ENCODE results near the gene TRIP12. TPM values are rescaled to one million over a fixed set of nuclear protein-coding genes. Genes with fewer than 3 reads are reported as not detected.

The TRIP12 gene
- total RNA-seq, 1 donor from 2014 or later = 162 TPM

DNA sequence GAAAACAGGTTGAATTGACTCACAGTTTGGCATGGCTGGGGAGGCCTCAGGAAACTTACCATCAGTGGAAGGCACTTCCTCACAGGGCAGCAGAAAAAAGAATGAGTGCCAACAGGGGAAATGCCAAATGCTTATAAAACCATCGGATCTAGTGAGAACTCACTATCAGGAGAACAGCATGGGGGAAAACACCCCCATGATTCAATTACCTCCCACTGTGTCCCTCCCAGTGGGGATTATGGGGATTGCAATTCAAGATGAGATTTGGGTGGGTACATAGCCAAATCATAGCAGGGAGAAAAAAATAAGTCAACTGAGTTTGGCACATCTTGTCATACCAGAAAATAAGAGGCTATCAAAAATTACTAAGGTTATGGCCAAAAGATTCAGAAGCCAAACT, 96.3 kb downstream of the TRIP12 start:
- no peak overlapping the region for H3K27ac ChIP-seq
- H3K36me3 ChIP-seq = peaks cover 0 to 50% of the 10 kb centered on the region in 2 donors
- H3K27me3 ChIP-seq = no peaks in the 10 kb centered on the region
- no peak overlapping the region for H3K4me3 ChIP-seq
- no peak for DNase-seq (ENCODE audit: extremely low spot score in 2 of 2)
- H3K4me1 ChIP-seq = no peaks in the 10 kb centered on the region
- TF ChIP-seq POLR2AphosphoS5 (IDR thresholded peaks at IDR 0.05; ENCODE audit: insufficient read depth in 1 of 2, low read depth in 1 of 2) (no peak), POLR2A (IDR thresholded peaks at IDR 0.05) (no peak)
- TF ChIP-seq, protein P1, sequence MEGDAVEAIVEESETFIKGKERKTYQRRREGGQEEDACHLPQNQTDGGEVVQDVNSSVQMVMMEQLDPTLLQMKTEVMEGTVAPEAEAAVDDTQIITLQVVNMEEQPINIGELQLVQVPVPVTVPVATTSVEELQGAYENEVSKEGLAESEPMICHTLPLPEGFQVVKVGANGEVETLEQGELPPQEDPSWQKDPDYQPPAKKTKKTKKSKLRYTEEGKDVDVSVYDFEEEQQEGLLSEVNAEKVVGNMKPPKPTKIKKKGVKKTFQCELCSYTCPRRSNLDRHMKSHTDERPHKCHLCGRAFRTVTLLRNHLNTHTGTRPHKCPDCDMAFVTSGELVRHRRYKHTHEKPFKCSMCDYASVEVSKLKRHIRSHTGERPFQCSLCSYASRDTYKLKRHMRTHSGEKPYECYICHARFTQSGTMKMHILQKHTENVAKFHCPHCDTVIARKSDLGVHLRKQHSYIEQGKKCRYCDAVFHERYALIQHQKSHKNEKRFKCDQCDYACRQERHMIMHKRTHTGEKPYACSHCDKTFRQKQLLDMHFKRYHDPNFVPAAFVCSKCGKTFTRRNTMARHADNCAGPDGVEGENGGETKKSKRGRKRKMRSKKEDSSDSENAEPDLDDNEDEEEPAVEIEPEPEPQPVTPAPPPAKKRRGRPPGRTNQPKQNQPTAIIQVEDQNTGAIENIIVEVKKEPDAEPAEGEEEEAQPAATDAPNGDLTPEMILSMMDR (IDR thresholded peaks at IDR 0.05) = no peak
- H3K9me3 ChIP-seq = no peaks in the 10 kb centered on the region
- intact Hi-C loops (cut with DNase I) = no loop called here

DNA sequence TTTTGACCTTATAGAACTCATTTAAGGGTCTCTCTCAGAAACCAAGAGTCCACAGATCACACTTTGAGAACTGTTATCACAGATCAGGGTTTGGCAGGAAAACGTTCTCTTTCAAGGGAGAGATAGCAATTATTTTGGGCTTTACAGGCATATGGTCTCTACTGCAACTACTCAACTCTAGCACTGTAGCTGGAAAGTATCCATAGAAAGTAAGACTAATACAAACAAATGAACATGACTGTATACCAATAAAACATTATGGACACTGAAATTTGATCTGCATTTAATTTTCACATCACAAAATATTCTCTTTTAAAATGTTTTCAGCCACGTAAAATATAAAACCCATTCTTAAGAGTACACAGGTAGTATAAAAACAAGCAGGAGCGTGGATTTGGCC, 100.5 kb downstream of the TRIP12 start:
- H3K36me3 ChIP-seq = peaks cover 0 to 25% of the 10 kb centered on the region in 2 donors
- H3K9me3 ChIP-seq = no peaks in the 10 kb centered on the region
- intact Hi-C loops (cut with DNase I) = no loop called here
- no peak overlapping the region for H3K27ac ChIP-seq
- H3K27me3 ChIP-seq = no peaks in the 10 kb centered on the region
- no peak overlapping the region for H3K4me3 ChIP-seq
- TF ChIP-seq, protein P1 (IDR thresholded peaks at IDR 0.05) = no peak
- no peak for TF ChIP-seq POLR2A (IDR thresholded peaks at IDR 0.05)
- TF ChIP-seq POLR2AphosphoS5 (IDR thresholded peaks at IDR 0.05; ENCODE audit: insufficient read depth in 1 of 2, low read depth in 1 of 2) = no peak
- no peak for DNase-seq (ENCODE audit: extremely low spot score in 2 of 2)
- H3K4me1 ChIP-seq = no peaks in the 10 kb centered on the region

DNA sequence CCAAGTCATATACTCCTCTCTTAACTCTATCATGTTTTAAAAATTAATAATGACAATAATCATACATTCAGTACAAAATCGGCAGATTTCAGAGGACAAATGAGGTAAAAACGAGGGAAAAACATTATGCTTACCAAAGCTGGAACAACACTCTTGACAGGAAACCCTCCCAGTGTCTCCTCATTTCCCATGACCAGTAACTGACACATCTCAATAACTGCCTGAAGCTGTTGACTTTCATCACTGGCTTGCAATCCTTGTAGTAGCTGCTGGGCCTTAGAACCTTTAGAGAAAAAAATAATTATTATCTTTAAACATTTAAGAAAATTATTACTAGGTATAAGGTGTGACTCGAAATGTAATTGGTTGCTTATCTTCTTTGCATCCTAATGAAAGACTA, 103.6 kb downstream of the TRIP12 start:
- intact Hi-C loops (cut with DNase I) = no loop called here
- H3K4me1 ChIP-seq = no peaks in the 10 kb centered on the region
- no peak for DNase-seq (ENCODE audit: extremely low spot score in 2 of 2)
- H3K27me3 ChIP-seq = no peaks in the 10 kb centered on the region
- no peaks in the 10 kb centered on the region for H3K9me3 ChIP-seq
- no peak overlapping the region for H3K4me3 ChIP-seq
- peaks cover 0 to 28% of the 10 kb centered on the region in 2 donors for H3K36me3 ChIP-seq
- H3K27ac ChIP-seq = no peak overlapping the region
- TF ChIP-seq, protein P1 (IDR thresholded peaks at IDR 0.05) = no peak
- TF ChIP-seq POLR2A (IDR thresholded peaks at IDR 0.05) (no peak), POLR2AphosphoS5 (IDR thresholded peaks at IDR 0.05; ENCODE audit: insufficient read depth in 1 of 2, low read depth in 1 of 2) (no peak)

DNA sequence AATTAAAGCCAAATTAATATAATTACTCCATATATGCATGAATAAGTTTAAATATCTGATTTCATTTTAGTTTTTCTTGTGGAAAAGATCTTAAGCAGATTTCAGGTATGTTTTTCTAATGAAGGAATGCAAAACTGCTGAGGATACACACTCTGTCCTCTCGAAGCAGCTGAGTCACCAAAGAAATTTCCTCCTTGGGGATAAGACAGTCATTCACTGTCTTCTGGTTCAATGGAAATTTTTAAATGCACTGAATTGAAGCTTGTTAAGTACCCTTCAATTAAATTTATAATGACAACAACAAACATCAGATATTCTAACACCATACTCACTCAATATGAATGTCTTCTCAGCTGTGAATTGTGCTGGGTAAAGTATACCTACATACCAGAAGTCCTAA, 106.0 kb downstream of the TRIP12 start:
- Histone ChIP-seq H3K9me3 (no peaks in the 10 kb centered on the region), H3K36me3 (peaks cover 0 to 36% of the 10 kb centered on the region in 2 donors), H3K4me1 (peaks cover 7% of the 10 kb centered on the region), H3K27ac (no peak overlapping the region), H3K4me3 (no peak overlapping the region), H3K27me3 (no peaks in the 10 kb centered on the region)
- no peak for TF ChIP-seq POLR2AphosphoS5 (IDR thresholded peaks at IDR 0.05; ENCODE audit: insufficient read depth in 1 of 2, low read depth in 1 of 2)
- TF ChIP-seq POLR2A (IDR thresholded peaks at IDR 0.05) = no peak
- TF ChIP-seq, protein P1 (IDR thresholded peaks at IDR 0.05) = no peak
- DNase-seq (ENCODE audit: extremely low spot score in 2 of 2) = no peak
- intact Hi-C loops (cut with DNase I) = no loop called here

DNA sequence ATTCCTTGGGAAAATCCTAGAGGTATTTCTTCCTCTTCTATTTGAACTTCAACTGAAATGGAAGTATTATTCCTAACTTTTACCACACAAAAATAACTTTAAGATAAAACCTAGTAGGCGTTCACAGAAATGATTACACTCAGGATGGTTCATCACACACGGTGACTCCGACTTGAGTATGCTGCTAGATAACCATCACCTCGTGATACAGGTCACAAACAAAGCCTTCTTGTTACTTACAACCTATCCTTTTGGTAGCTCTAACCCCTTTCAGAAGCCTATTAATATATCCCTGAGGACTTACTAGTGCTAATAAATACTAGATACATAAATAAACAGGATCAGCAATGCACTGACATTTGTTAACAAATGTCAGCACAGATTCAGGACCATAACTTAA, 106.5 kb downstream of the TRIP12 start:
- H3K9me3 ChIP-seq = no peaks in the 10 kb centered on the region
- peaks cover 12% of the 10 kb centered on the region for H3K4me1 ChIP-seq
- no peak overlapping the region for H3K27ac ChIP-seq
- intact Hi-C loops (cut with DNase I) = no loop called here
- TF ChIP-seq, protein P1 (IDR thresholded peaks at IDR 0.05) = no peak
- no peak for TF ChIP-seq POLR2AphosphoS5 (IDR thresholded peaks at IDR 0.05; ENCODE audit: insufficient read depth in 1 of 2, low read depth in 1 of 2)
- TF ChIP-seq POLR2A (IDR thresholded peaks at IDR 0.05) = no peak
- no peak for DNase-seq (ENCODE audit: extremely low spot score in 2 of 2)
- no peak overlapping the region for H3K4me3 ChIP-seq
- peaks cover 0 to 36% of the 10 kb centered on the region in 2 donors for H3K36me3 ChIP-seq
- no peaks in the 10 kb centered on the region for H3K27me3 ChIP-seq
